ENCODE data around the gene FZD10.

The FZD10 gene

GRCh38 chr12:130145731-130146130 is 16.5 kb upstream of the FZD10 start:
- TF ChIP-seq, protein P1, sequence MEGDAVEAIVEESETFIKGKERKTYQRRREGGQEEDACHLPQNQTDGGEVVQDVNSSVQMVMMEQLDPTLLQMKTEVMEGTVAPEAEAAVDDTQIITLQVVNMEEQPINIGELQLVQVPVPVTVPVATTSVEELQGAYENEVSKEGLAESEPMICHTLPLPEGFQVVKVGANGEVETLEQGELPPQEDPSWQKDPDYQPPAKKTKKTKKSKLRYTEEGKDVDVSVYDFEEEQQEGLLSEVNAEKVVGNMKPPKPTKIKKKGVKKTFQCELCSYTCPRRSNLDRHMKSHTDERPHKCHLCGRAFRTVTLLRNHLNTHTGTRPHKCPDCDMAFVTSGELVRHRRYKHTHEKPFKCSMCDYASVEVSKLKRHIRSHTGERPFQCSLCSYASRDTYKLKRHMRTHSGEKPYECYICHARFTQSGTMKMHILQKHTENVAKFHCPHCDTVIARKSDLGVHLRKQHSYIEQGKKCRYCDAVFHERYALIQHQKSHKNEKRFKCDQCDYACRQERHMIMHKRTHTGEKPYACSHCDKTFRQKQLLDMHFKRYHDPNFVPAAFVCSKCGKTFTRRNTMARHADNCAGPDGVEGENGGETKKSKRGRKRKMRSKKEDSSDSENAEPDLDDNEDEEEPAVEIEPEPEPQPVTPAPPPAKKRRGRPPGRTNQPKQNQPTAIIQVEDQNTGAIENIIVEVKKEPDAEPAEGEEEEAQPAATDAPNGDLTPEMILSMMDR (IDR thresholded peaks at IDR 0.05; ENCODE audit: insufficient read depth, missing control alignments) = no peak
- DNase-seq (ENCODE audit: insufficient read length, low spot score) (no peak), FAIRE-seq (no peak)

DNA sequence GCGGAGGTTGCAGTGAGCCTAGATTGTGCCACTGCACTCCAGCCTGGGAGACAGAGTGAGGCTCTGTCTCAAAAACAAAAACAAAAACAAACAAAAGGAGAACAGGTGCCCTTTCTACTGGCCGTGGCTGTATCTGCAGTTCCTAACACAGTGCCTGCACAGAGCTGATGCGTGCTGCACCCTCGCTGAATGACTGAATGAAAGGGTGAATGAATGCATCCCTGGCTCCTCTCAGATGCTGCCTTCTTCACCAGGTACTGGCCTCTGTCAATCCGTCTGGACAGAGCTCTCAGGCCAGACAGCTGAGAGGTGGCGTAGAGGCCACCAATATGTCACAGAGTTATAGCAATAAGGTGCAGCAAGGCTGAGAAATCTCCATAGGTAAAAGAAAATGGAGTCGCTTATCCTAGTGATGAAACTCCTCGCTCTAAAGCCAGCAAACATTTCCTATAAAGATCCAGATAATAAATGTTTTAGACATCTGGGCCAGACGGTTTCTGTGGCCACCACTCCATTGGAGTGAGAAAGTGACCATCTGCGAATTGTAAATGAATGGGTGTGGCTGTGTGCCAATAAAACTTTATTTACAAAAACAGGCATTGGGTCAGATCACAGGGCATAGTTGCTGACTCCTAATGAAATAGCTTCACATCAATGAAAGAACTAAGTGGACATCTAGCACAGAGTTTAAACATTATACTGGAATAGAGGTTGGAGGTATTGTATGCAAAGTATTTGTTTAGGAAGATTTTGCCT is 15.9 kb upstream of the FZD10 start:
- no peak for DNase-seq (ENCODE audit: insufficient read length, low spot score)
- TF ChIP-seq, protein P1 (IDR thresholded peaks at IDR 0.05; ENCODE audit: insufficient read depth, missing control alignments) = no peak
- FAIRE-seq = no peak

DNA sequence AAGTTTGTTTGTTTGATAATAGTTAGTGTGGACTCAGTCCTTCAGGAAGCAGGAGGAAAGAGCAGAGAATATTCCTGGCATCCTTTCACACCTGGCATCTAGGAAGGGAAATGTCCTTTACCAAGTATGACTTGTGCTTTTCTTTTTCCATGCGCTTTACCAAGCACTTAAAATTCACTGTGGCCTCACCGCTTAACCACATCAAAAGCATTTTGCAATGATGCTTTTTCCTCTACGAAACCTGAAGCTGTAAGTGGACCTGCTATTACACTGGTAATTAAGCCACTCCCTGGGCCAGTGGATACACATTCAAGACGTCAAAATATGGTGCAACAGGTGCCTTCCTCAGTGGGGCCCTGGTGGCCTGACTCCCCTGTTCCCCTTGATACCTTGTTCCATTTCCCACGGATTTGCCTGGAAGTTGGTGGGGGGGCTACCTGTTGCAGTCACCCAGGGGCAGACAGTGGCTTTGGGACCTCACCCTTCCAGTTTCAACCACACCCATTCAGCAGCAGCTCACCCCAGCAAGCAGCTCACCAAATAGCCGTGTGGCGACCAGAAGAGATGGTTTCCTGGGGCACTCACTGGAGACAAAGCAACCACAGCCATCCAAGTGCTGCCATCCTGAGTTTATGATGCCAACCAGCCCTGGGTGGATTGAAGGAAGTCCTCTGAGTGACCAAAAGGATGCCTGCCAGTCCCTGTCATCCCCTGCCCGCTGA is 14.2 kb upstream of the FZD10 start:
- TF ChIP-seq, protein P1 (IDR thresholded peaks at IDR 0.05; ENCODE audit: insufficient read depth, missing control alignments) = no peak
- DNase-seq (ENCODE audit: insufficient read length, low spot score) = no peak
- FAIRE-seq = no peak

GRCh38 chr12:130151846-130152245 is 10.4 kb upstream of the FZD10 start:
- TF ChIP-seq, protein P1 (IDR thresholded peaks at IDR 0.05; ENCODE audit: insufficient read depth, missing control alignments) = no peak
- no peak for FAIRE-seq
- DNase-seq (ENCODE audit: insufficient read length, low spot score) = no peak

DNA sequence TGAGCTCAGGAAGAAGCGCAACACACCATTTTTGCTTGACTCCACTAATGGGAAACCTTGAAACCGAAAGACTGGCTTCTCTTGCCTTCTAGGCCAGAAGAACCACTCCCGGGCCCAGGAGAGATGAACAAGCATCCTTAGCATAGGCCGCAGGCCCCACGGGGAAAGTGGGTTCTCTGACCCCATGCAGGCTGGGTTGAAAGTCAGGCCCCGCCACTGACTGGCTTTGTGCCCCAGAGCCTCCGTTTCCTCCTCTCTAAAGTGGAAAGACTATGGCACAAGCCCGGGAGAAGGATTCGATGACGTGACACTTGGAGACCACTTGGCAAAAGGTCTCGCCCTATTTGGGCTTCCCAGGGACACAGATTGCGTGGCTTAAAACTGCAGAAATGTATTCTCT is 9.9 kb upstream of the FZD10 start:
- TF ChIP-seq, protein P1 (IDR thresholded peaks at IDR 0.05; ENCODE audit: insufficient read depth, missing control alignments) = no peak
- FAIRE-seq (no peak), DNase-seq (ENCODE audit: insufficient read length, low spot score) (no peak)

DNA sequence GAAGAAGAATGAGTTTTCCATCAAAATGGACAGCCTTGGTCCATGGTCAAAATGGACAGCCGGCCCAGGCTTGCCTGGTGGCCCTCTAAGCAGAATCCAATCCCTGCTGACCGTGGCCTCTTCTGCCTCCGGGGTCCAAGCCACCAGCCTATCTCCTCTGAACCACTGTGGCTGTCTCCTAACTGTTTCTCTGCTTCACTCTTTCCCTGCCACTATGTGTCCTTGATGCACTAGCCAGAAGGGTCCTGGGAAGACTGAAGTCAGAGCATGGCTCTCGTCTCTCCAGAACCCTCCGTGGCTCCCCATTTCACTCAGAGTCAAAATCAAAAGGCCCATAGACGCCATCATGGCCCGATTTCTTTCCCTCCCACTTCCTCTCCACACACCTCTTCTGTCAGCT is 8.5 kb upstream of the FZD10 start:
- FAIRE-seq (no peak), DNase-seq (ENCODE audit: insufficient read length, low spot score) (no peak)
- TF ChIP-seq, protein P1 (IDR thresholded peaks at IDR 0.05; ENCODE audit: insufficient read depth, missing control alignments) = no peak

Data from D721Med (cell line).